Stimulated activated naive CD4-positive, alpha-beta T cell (primary cell): ENCODE results near the gene CEP350.
"Not testable (repeated sequence)": the region's sequence is repeated elsewhere in the genome, so short reads cannot be mapped to it uniquely, and the experiment has no call there.

Source experiments
- DNase-seq, 6 experiments: peaks; one replicate each; lab custom pipeline; 2025; lab: John Stamatoyannopoulos, UW

CEP350 gene

GRCh38 chr1:180117764-180118116 lies 163.1 kb downstream of the CEP350 start:
- no peak for DNase-seq

DNA sequence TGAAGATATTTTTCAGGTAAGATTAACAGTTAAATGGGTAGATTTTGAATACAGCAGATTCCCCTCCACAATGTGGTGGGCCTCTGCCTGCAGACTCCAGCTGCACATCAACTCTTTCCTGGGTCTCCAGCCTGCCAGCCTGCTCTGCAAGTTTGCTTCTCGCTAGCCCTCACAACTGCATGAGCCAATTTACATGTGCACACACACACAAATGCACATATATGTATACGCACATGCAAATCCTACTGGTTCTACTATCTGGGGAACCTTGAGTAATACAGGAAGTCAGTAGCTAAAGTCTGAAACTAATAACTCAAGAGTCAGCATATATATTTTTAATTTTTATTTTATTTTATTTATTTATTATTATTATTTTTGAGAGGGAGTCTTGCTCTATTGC lies 165.2 kb downstream of the CEP350 start:
- no peak for DNase-seq

DNA sequence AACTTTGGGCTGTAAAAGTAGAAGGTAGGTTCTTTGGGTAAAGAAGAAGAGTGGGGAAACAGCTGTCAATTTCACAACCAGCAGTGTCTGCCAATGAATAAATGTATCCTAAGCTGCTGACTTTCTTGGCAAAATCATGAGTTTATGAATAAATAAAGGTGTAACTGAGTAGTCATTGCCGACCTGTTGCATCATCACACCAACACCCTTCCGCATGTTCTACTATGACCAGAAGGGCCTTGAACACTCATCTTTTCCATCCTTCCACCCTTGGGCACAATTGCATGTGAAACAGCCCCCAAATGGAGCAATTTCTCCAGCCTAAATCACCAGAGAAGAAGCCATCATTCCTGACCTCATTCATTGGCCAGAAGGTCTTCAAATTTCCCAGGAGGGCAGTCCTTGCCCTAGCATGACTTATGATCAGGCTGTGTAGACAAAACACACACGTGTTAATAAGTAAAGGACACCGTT lies 168.9 kb downstream of the CEP350 start:
- DNase-seq, result no peak

DNA sequence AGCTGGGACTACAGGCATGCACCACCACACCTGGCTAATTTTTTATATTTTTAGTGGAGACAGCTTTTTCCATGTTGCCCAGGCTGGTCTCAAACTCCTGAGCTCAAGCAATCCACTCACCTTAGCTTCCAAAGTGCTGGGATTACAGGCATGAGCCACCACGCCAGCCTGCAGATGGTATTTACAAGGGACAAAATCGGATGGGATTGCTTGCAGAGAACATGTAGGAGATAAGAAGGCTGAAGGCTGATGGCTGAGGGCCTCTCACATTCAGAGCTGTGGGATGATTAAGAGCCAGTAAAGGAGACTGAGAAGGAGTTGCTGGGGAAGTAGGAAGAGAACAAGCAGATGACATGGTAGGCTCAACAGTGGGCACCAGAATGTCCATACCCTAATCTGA lies 176.0 kb downstream of the CEP350 start:
- DNase-seq, result no peak

GRCh38 chr1:180131510-180131909 lies 176.9 kb downstream of the CEP350 start:
- DNase-seq, result no peak

GRCh38 chr1:180133193-180133592 lies 178.6 kb downstream of the CEP350 start:
- no peak for DNase-seq

GRCh38 chr1:180133688-180134087 lies 179.1 kb downstream of the CEP350 start:
- DNase-seq, result not testable (repeated sequence)

- DNase-seq, result no peak
Observed at GRCh38 chr1:180135535-180135934, 180.9 kb downstream of the CEP350 start.

GRCh38 chr1:180136331-180136967 lies 181.8 kb downstream of the CEP350 start:
- no peak for DNase-seq

- no peak for DNase-seq
Observed at GRCh38 chr1:180136968-180137356, 182.4 kb downstream of the CEP350 start.

GRCh38 chr1:180137776-180138175 lies 183.2 kb downstream of the CEP350 start:
- DNase-seq, result no peak

GRCh38 chr1:180141381-180141934 lies 186.8 kb downstream of the CEP350 start:
- DNase-seq, result no peak

DNA sequence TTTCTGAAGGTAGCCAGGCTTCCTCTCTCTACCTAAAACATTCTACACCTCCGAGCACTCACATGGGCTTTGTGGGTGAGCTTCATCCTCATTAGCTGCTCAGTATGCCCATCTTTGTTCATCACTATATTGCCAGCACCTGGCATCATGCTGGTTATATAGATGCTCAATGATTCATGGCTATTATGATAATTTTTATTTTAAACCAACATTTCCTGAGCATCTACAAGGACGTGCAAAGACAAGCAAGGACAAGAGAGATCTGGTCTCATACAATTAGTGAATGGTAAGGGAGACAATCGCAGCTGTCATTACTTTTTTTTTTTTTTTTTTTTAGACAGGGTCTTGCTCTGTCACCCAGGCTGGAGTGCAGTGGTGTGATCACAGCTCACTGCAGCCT lies 188.7 kb downstream of the CEP350 start:
- DNase-seq, result no peak

GRCh38 chr1:180144659-180145357 lies 190.2 kb downstream of the CEP350 start:
- DNase-seq, result no peak

DNA sequence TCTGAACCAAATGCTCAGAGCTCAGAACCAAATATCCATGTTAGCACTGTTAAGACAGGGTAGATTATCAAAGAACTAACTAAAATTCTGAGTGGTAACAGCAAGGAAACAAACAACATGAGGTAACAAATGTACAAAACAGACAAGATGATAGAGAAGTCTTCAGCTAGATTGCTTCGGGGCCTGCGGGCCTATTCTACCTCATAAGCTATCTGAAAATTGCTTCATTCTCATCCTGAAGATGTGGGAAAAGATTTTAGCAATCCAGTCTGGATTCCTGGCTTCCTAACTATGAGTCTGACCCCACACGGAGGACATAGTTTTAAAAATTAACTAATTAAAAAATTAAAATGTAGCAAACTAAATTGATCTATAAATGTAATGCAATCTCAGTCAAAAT lies 190.8 kb downstream of the CEP350 start:
- no peak for DNase-seq

- no peak for DNase-seq
Observed at GRCh38 chr1:180150982-180151381, 196.4 kb downstream of the CEP350 start.

DNA sequence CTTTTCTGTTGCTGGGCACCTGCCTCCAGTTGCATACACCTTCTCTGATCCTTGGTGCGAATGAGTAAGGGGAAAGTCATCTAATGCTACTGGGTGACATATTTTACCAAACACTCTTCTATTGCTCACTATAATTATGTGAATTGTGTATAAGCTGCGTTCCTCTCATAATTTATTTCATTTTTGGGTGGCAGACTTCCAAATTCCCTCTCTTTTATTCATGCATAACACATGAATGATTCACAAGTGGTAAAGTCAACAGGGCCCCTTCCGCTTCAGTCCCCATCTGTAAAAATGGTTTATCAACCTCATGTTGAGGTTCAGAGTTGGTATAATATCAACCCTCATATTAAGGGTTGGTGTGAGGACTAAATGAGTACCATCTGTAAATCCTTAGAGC lies 196.9 kb downstream of the CEP350 start:
- DNase-seq, result no peak

DNA sequence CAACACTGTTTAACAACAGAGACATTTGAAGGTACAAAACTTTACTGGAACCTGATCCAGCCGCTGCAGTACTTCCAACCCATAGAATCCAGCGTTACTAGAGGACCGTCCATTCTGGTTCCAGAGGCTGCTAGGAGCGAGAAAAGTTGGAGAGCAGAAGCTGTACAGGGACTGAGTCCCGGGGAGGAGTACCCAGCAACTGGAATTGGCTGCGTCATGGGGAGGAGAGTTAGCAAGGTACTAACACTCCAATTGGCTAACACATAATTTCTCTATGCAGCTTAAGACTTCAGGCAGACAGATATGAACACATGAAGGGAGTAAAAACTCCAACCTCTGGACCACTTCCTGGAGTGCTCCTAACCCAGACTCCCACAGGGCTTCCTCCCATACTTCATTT lies 198.0 kb downstream of the CEP350 start:
- DNase-seq, result no peak

GRCh38 chr1:180153032-180153431 lies 198.4 kb downstream of the CEP350 start:
- DNase-seq, result no peak

DNA sequence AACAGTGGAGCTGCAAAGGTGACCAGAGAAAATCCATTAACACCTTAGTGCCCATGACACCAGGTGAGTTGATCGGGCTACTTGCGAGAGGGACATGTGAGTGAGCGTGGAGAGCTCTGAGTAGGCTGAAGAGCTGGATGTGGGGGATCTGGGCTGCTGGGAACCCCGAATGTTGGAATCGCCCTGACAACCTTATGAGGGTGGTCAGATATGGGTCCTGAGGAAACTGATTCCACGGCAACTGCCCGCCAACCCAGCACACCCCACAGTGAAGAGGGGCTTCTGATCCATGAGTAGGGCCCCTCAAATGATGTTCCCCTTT lies 199.4 kb downstream of the CEP350 start:
- DNase-seq, result no peak

DNA sequence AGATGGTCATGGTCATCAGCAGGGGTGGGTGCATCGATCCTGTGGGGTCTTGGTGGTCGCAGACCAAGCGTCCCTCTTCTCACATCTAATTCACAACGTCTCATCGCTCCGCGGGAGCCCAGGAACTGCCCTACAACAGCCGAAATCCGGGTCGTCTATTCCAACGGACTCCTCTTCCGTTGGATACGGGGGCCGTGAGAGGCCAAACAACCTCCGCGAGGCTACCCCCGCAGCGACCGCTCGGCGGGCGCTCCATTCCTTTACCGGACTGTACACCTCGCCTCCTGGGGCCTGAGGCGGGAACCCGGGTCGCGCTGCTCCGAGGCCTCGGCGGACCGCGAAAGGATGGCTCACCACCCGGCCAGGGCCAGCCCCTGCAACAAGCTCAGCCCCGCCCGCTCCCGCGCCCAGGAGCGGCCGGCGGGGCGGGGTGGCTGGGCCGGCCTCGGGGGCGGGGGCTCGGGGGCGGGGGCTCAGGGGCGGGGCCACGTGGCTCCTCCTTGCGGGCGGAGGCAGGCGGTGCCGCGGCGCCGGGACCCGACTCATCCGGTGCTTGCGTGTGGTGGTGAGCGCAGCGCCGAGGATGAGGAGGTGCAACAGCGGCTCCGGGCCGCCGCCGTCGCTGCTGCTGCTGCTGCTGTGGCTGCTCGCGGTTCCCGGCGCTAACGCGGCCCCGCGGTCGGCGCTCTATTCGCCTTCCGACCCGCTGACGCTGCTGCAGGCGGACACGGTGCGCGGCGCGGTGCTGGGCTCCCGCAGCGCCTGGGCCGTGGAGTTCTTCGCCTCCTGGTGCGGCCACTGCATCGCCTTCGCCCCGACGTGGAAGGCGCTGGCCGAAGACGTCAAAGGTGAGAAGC lies 199.9 kb downstream of the CEP350 start, which contains the start of gene QSOX1:
QSOX1 (plus strand) TSS at position 545 of the 857 bp plus-strand sequence; CDS start at position 584, 39 bp downstream.
- DNase-seq, result peak; percentile 83 to 91 (median 88)

DNA sequence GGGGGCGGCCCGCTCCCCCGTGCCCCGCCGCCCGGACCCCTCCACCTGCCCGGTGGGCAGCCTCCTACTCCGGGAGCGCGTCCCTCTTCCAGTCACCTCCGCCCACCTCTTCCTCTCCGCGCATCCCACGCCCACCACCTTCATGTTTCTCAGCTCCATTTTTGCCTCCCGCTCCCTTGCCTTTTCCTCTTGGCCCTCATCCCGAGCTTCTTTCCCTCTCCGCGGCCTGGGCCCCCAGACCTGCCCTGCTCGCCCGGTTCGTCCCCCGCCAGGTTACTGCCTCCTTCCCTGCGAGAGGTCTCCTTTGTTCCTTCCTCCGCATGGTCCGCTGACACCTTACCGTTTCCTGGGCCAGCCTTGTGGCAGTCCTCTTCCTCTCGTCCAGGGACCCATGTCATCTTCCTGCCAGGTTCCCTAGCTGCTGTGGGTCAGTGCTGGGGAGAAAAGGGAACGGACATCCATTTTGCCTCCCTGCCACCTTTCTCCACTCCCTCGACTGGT lies 200.6 kb downstream of the CEP350 start:
- peak in 2 of 6 experiments; percentile 38 to 47 for DNase-seq
